Type B pancreatic cell (in vitro differentiated cells): ENCODE data around the gene TSPOAP1. TPM values are rescaled to one million over a fixed set of nuclear protein-coding genes. Genes with fewer than 3 reads are reported as not detected.

Experiments
- DNase-seq: peaks from one replicate; pipeline ENCODE4 v3.0.0; 2021; ENCODE audit warnings: mixed read lengths; ENCODE audit not compliant: unreplicated experiment; ENCODE audit errors: extremely low spot score
- H3K27ac Mint-ChIP-seq: 2 replicates; pipeline ENCODE4 v1.8.0; 2021; ENCODE audit warnings: mild to moderate bottlenecking, mixed read lengths
- H3K27me3 Mint-ChIP-seq: 2 replicates; pipeline ENCODE4 v1.8.0; 2021; ENCODE audit warnings: mixed read lengths
- H3K36me3 Mint-ChIP-seq: 2 replicates; pipeline ENCODE4 v1.8.0; 2021; ENCODE audit warnings: mixed read lengths
- H3K4me1 Mint-ChIP-seq: one replicate; pipeline ENCODE4 v1.8.0; 2021; ENCODE audit warnings: mixed read lengths; ENCODE audit not compliant: unreplicated experiment
- H3K4me3 Mint-ChIP-seq: 2 replicates; pipeline ENCODE4 v1.8.0; 2021; ENCODE audit warnings: mild to moderate bottlenecking, mixed read lengths
- H3K9me3 Mint-ChIP-seq: 2 replicates; pipeline ENCODE4 v1.8.0; 2021; ENCODE audit warnings: mixed read lengths
- total RNA-seq: library from RNA; stranded (reverse); gene quantifications from 2 replicates; pipeline ENCODE4 v1.2.1, GENCODE V29; 2021; ENCODE audit warnings: low replicate concordance
- TF ChIP-seq, protein P1 (sequence below): fragments of 200-600 bp; sonication (generic); conservative IDR thresholded peaks from 2 replicates; pipeline ENCODE4 v1.5.0; 2021; ENCODE audit warnings: antibody characterized with exemption, mild to moderate bottlenecking

Gene TSPOAP1
- total RNA-seq, 1 donor from 2014 or later = 18.4 TPM

- H3K27me3 Mint-ChIP-seq = peaks cover 40% of the 10 kb centered on the region
- no peaks in the 10 kb centered on the region for H3K9me3 Mint-ChIP-seq
- DNase-seq = no peak
- no peaks in the 10 kb centered on the region for H3K4me1 Mint-ChIP-seq
- H3K36me3 Mint-ChIP-seq = no peaks in the 10 kb centered on the region
- no peak overlapping the region for H3K4me3 Mint-ChIP-seq
- TF ChIP-seq, protein P1, sequence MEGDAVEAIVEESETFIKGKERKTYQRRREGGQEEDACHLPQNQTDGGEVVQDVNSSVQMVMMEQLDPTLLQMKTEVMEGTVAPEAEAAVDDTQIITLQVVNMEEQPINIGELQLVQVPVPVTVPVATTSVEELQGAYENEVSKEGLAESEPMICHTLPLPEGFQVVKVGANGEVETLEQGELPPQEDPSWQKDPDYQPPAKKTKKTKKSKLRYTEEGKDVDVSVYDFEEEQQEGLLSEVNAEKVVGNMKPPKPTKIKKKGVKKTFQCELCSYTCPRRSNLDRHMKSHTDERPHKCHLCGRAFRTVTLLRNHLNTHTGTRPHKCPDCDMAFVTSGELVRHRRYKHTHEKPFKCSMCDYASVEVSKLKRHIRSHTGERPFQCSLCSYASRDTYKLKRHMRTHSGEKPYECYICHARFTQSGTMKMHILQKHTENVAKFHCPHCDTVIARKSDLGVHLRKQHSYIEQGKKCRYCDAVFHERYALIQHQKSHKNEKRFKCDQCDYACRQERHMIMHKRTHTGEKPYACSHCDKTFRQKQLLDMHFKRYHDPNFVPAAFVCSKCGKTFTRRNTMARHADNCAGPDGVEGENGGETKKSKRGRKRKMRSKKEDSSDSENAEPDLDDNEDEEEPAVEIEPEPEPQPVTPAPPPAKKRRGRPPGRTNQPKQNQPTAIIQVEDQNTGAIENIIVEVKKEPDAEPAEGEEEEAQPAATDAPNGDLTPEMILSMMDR = no peak
- H3K27ac Mint-ChIP-seq = no peak overlapping the region
Observed at GRCh38 chr17:58291246-58291645, 37.3 kb downstream of the TSPOAP1 start.

- TF ChIP-seq, protein P1 = no peak
- Mint-ChIP-seq H3K9me3 (no peaks in the 10 kb centered on the region), H3K27me3 (peaks cover 42% of the 10 kb centered on the region), H3K4me1 (no peaks in the 10 kb centered on the region), H3K4me3 (no peak overlapping the region), H3K36me3 (no peaks in the 10 kb centered on the region), H3K27ac (peak overlapping the region; percentile 47)
- DNase-seq = peak; percentile 34
Observed at GRCh38 chr17:58289869-58290268, 38.7 kb downstream of the TSPOAP1 start.

DNA sequence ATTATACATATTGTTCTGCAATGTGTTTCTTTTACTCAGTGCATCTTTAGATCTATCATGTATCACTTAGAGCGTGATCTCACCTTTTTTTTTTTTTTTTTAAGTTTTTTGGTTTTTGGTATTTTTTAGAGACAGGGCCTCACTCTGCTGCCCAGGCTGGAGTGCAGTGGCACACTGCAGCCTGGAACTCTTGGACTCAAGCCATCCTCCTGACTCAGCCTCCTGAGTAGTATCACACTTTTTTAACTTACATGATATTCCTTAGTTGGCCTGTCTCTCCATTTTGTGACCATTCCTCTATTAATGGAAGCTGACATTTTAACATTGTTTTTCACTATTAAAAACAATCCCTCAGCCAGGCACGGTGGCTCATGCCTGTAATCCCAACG is 43.2 kb downstream of the TSPOAP1 start:
- Mint-ChIP-seq H3K27me3 (peaks cover 33% of the 10 kb centered on the region), H3K4me3 (no peak overlapping the region), H3K36me3 (no peaks in the 10 kb centered on the region), H3K4me1 (no peaks in the 10 kb centered on the region), H3K27ac (no peak overlapping the region), H3K9me3 (no peaks in the 10 kb centered on the region)
- no peak for DNase-seq
- TF ChIP-seq, protein P1 = no peak

DNA sequence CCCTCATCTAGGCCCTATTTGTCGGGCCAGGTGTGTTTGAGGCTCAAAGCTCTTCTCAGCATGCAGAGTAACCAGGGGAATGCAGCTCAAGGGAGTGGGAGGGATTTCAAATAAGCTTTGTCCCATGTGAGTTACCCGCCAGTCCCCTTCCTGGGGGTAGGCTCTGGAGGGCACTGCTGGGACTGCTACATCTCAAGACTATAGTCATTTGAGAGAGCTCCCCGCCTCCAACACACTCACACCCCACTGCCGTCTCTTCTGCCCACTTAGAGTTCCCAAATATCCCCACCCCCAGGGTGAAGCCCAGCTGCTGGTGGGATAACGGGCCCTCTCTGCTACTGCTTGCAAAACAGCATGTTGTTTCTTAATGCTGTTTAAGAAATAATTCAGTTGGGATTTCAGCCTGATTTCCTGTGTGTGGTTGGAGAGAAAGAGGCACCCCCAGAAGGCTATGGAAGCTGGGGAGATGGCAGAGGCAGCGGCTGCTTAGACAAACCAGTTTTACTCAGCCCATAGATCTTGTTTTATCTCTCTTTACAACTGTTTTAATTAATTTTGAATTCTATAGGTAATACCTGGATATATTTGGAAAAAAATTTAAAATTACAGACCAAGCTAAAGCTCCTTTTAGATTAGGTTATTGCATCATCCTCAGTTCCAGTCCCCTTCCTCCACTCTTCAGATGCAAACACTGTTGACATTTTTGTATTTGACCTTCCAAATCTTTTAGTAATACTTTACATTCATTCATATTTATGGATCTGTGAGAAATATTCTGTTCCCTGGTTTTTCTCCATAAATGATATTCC is 43.8 kb downstream of the TSPOAP1 start:
- TF ChIP-seq, protein P1 = no peak
- Mint-ChIP-seq H3K27me3 (peaks cover 29% of the 10 kb centered on the region), H3K4me1 (no peaks in the 10 kb centered on the region), H3K36me3 (no peaks in the 10 kb centered on the region), H3K4me3 (no peak overlapping the region), H3K9me3 (no peaks in the 10 kb centered on the region), H3K27ac (no peak overlapping the region)
- peak; percentile 48 for DNase-seq

- DNase-seq = peak; percentile 52
- Mint-ChIP-seq H3K9me3 (no peaks in the 10 kb centered on the region), H3K4me1 (no peaks in the 10 kb centered on the region), H3K36me3 (no peaks in the 10 kb centered on the region), H3K27me3 (peaks cover 32% of the 10 kb centered on the region), H3K4me3 (no peak overlapping the region), H3K27ac (no peak overlapping the region)
- TF ChIP-seq, protein P1 = no peak
Observed at GRCh38 chr17:58283674-58284612, 44.7 kb downstream of the TSPOAP1 start.
